MM.1S (cell line): ENCODE measurements around the gene SCIN.

ENCODE experiments used
- CTCF ChIP-seq: fragments of 300-600 bp; sonication (generic); IDR thresholded peaks from 2 replicates; pipeline ENCODE4 v1.5.1; 2016; ENCODE audit warnings: antibody characterized with exemption, low read length, mixed read lengths
- EZH2 ChIP-seq: fragments of 300-600 bp; sonication (generic); optimal IDR thresholded peaks from 2 replicates; pipeline ENCODE3; 2017; ENCODE audit warnings: low read depth, mild to moderate bottlenecking, antibody characterized with exemption, low read length, mixed read lengths

GRCh38 chr7:12554872-12555271, 15.6 kb upstream of the SCIN start:
- TF ChIP-seq CTCF (no peak), EZH2 (no peak)
